RPMI7951 (cell line): ENCODE data around the gene TINCR. TPM values are rescaled to one million over a fixed set of nuclear protein-coding genes. Genes with fewer than 3 reads are reported as not detected.

Experiments
- DNase-seq: peaks from one replicate; pipeline ENCODE4 v3.0.0-alpha.2; 2012; ENCODE audit warnings: low read depth
- total RNA-seq: library from RNA; depleted of rRNA; stranded (reverse); fragments of >200 nt; shearing (Covaris generic); gene quantifications from 2 replicates; pipeline ENCODE4 v1.2.3, GENCODE V29; 2014

TINCR gene
- total RNA-seq, 1 experiment from 2014 or later, result 0.12 TPM

- DNase-seq, result no peak
Measured at GRCh38 chr19:5588906-5589676, 21.3 kb upstream of the TINCR start.

GRCh38 chr19:5588441-5588840, 20.7 kb upstream of the TINCR start:
- DNase-seq, result no peak

GRCh38 chr19:5587661-5588060, 19.9 kb upstream of the TINCR start:
- DNase-seq, result no peak

- DNase-seq, result no peak
Measured at GRCh38 chr19:5587071-5587455, 19.3 kb upstream of the TINCR start.

GRCh38 chr19:5586300-5587070, 18.7 kb upstream of the TINCR start:
- DNase-seq, result no peak

GRCh38 chr19:5585461-5586299, 17.9 kb upstream of the TINCR start:
- no peak for DNase-seq

- no peak for DNase-seq
Measured at GRCh38 chr19:5580161-5580571, 12.4 kb upstream of the TINCR start.

- no peak for DNase-seq
Measured at GRCh38 chr19:5579697-5580096, 11.9 kb upstream of the TINCR start.

GRCh38 chr19:5579286-5579685, 11.5 kb upstream of the TINCR start:
- no peak for DNase-seq

- peak; percentile 49 for DNase-seq
Measured at GRCh38 chr19:5578097-5578846, 10.5 kb upstream of the TINCR start.

GRCh38 chr19:5575590-5575989, 7.8 kb upstream of the TINCR start:
- peak; percentile 41 for DNase-seq

GRCh38 chr19:5572556-5573286, 5.0 kb upstream of the TINCR start:
- DNase-seq, result no peak

- DNase-seq, result no peak
Measured at GRCh38 chr19:5571777-5572176, 4.0 kb upstream of the TINCR start.

- DNase-seq, result no peak
Measured at GRCh38 chr19:5567970-5568407, 236 bp upstream of the TINCR start.

GRCh38 chr19:5564930-5565329, 2.8 kb downstream of the TINCR start:
- no peak for DNase-seq

GRCh38 chr19:5563935-5564612, 3.7 kb downstream of the TINCR start:
- DNase-seq, result peak; percentile 82

GRCh38 chr19:5563008-5563431, 4.7 kb downstream of the TINCR start:
- no peak for DNase-seq

GRCh38 chr19:5562280-5562679, 5.5 kb downstream of the TINCR start:
- DNase-seq, result no peak

GRCh38 chr19:5561559-5561958, 6.2 kb downstream of the TINCR start:
- DNase-seq, result no peak

GRCh38 chr19:5560156-5560555, 7.6 kb downstream of the TINCR start:
- no peak for DNase-seq
